Measurements from ENCODE around the gene PC. TPM values are rescaled to one million over a fixed set of nuclear protein-coding genes. Genes with fewer than 3 reads are reported as not detected.
A peak's percentile ranks its signal among the peaks of the same experiment; 100 is the strongest.

The PC gene
- polyA plus RNA-seq, 1 donor, result 18.6 TPM

DNA sequence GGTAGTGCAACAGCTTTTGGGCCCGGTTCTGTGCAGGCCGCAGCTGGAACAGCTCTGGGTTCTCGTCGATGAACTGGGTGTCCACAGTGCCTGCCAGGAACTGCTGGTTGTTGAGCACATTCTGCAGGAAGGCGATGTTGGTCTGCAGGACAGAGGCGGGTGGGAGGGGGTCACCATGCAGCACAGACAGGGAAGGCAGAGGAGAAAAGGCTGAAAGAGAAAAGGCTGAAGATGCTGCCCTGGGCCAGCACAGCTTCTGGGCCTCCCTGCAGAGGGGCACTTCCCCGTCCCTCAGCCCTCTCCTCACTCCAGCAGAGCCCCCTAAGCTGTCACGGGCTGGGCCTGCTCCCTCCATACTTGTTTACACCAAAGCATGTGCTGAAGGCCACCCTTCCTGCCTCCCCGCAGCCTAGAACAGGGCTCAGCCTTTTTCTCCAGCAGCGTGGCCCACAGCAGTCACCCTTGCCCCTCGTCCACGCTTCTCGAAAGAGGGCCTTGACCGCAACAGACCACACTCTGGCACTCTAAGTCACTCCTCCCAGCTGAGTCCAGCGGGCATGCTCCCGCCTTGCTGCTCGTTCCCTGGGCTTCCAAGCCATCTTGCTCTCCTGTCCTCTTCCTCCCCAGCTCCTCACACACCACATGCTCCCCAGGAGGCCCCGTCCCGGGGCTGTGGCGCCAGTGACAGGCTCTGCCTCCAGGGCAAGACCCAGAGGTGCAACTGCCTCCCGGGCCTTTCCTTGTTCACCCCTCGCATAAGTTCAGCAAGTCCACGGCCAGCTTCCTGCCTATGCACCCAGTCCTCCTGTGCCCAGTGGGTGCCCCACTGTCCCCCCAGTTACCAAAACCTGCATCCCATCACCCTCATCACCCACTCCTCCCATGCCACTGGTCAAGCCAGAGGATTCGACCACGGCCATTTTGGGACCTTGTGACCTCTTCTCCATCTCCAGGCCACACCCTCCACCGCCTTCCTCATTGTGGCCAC, 104.6 kb downstream of the PC start:
- DNase-seq (ENCODE audit: low read depth), result no peak

DNA sequence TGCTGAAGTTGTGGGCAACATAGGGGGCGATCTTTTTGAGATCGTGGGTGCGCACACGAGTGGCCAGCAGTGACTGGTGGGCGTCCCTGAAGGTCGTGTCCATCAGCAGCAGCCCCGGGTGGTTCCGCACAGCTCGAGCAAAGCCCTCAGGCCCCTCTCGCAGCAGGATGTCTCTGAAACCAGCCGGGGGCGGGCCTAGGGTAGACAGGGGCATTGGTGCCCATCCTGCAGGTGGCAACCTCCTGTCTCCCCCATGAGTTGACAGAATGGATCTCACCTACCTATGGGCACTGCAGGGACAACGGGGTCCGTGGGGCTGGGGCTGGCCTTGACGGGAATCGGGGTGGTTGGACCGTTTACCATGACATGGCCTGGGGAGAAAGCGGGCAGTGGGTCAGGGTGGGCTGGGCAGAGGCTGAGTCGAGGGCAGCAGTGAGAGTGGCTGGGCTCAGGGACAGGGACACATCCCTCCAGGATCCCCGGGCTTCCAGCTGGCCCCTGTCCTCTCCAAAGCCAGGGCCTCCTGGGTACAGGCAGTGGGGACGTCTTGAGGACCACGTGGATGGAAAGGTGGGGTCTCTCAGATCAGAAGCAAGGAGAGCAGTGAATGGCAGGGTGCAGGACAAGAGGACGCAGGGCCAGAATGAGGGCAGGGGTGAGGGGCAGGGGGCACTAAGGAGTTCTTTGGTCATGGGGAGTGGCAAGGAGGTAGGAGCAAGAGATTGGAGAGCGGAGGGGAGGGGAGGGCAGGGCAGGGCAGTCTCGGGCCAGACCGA, 105.5 kb downstream of the PC start:
- no peak for DNase-seq (ENCODE audit: low read depth)

DNA sequence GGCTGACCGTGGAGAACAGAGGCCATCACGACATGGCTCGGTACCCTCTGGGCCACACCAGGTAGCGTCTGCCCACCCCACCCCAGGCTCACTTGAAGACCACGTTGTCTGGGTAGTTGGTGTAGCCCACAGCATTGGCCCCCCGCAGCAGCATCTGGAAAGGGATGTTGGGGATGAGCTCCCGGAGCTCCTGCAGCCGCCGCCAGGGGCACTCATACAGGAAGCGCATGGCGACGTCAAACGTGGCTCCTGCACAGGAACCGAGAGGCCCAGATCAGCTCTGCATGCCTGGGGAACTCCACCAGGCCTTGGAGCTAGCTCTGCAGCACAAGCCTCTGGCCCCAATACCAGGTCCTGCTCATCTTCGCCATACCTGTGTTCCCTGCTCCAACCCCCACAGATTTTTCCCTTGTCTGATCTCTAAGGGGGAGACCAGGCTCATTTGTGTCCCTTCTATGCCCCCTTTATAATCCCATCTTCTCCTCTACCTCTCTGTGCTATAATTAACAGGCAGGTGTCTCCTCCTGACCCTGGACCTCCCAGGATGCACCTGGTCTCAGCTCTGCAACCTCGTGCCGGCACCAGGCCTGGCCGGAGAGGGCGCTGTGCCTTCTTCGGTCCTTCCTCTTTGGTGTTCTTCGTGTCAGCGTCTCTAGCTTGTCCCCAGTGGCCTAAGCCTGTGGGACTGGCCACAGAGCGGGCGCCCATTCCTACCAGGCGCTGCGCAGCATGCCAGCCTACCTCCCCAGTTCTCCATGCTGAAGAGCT, 106.3 kb downstream of the PC start:
- DNase-seq (ENCODE audit: low read depth), result no peak

DNA sequence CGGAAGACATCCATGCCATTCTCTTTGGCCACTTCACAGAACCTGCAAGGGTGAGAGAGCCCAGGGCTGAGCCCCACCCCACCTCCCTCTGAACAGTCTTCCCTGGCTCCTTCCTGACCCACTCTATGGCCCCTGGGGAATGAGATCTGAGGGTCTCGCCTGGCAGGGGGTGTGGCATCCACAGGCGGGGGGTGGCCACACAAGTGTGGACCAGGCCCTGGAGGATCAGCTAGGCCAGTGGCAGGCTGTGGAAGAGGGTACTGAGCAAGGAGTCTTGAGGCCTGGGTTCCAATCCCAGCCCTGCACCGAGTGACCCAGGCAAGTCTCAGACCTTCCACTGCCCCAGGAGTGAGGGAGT, 107.0 kb downstream of the PC start:
- DNase-seq (ENCODE audit: low read depth), result no peak

DNA sequence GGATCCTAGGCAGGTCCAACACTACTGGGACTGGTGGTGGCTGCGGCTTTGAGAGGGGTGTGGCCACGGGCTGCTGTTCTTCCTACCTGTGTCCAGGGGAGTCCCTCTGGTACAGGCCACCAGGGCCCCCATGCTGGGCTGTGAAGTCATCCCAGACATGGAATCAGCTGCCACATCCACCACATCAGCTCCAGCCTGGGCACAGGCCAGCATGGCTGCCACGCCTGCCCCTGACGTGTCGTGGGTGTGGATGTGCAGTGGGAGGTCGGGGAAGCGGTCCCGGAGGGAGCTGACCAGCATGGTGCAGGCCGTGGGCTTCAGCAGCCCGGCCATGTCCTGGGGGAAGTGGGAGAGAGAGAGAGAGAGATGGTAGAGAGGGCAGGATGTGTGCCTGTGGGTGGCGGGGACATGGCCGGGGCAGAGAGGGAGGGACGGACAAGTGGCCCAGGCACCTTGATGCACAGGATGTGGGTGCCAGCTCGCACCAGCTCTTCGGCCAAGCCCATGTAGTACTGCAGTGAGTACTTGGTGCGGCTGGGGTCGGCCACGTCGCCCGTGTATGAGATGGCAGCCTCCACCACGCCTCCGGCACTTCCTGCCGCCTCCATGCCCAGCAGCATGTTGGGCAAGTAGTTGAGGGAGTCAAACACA, 107.5 kb downstream of the PC start:
- no peak for DNase-seq (ENCODE audit: low read depth)

DNA sequence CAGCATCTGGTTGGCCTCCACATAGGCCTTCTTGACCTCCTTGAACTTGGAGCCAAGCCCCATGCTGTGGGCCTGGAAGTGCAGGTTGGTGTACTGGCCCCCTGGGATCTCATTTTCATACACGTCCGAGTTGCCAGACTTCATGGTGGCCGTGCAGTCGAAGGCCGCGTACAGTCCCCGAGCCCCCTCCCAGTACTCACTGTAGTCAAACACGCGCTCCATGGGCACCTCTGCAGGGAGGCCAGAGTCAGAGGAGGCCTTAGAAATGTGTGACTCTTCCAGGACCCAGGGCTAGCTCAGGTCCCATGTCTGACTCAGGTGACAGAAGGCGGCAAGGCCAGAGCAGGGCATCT, 108.0 kb downstream of the PC start:
- no peak for DNase-seq (ENCODE audit: low read depth)

DNA sequence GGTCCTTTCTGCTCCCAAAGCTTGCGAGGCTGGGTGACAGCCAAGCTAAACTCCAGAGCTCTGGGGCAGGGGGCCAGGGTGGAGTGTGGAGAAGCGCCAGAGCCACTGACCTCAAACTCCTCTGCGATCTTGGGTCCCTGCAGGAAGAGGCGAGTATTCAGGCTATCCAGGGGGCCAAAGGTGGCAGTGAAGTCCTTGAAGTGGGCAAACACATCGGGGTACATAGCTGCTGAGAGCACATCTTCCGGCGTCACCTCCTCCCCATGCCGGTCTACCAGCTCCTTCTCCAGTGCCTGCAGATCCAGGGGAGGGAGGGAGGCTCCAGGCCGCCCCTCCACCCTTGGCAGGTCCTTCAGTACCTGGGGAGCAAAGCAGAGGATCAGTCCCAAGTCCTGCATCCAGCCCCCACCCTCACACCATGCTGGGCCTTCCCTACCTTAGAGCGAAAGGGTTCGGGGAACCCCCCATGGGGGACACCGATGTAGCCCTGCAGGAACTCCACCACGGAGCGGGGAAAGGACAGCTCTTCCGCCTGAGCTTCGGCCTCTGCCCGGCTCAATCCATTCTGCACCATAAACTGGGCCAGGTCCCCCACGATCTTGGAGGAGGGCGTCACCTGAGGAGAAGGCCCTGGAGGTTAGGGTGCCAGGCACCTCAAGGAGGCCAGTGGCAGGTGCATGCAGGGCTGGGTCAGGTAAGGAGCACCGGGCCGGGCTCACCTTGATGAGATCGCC, 108.5 kb downstream of the PC start:
- DNase-seq (ENCODE audit: low read depth), result no peak

DNA sequence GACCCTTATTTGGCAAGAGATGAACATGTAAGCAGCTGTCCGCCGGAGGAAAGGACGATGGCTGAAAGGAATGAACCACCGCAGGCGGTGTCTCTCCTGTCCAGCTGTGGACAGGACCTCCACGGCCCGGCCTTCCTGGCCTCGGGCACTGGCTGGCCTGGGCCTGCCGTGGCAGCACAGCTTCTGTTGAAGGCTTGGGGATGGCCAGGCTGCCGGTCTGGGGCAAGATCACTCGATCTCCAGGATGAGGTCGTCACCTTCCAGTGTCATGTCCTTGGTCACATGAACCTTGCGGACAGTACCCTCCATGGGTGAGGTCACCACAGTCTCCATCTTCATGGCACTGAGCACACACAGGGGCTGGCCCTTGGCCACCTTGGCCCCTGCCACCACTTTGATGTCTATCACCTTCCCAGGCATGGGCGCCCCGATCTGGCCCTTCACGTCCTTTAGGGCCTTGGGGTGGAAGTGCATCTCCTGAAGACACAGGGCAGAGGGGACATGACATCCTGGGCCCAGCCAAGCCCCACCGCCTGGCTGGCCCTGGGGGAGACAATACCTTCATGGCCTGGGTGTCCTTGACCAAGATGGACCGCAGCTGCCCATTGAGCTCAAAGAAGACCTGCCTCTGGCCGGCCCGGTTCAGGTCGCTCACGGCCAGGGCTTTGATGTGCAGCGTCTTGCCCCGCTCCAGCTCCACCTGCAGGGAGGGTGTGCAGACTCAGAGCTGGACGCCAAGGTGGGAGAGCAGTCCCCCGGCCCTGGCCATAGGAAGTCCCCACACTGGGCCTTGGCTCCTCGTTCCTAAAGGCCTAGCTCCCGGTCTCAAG, 109.3 kb downstream of the PC start:
- no peak for DNase-seq (ENCODE audit: low read depth)

DNA sequence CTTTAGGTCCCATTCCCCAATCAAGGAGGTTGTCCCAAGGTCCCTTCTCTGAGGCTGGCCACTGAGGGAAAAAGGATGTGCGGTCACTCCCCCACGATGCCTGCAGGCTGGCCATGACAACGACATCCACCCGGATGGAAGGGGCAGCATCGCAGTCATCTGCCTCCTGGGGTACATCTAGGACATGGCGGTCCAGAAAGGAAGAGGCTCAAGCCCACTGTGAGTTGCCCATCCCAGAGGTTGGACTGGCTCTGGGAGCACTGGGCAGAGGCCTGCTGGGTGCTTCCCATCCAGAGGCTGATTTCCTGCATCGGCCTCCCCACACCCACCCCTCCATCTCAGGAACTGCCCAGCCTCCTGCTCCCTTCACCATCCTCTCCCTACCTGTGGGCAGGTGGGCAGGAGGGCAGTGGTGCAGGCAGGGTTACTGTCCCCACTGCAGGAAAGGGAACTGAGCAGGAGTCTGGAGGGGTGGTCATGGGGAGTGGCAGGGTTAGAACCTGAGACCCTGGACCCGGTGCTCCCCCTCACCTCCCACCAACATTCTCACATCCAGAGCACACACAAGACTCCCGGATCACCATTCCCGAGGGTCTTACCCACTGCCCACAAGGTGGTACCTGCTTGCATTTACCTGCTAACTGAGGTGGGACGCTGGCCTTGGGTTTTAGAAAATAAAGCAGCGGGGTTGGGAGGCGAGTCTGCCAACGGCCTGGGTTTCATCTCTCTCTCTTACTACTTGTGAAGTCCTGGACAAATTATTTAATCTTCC, 110.5 kb downstream of the PC start:
- DNase-seq (ENCODE audit: low read depth), result no peak

DNA sequence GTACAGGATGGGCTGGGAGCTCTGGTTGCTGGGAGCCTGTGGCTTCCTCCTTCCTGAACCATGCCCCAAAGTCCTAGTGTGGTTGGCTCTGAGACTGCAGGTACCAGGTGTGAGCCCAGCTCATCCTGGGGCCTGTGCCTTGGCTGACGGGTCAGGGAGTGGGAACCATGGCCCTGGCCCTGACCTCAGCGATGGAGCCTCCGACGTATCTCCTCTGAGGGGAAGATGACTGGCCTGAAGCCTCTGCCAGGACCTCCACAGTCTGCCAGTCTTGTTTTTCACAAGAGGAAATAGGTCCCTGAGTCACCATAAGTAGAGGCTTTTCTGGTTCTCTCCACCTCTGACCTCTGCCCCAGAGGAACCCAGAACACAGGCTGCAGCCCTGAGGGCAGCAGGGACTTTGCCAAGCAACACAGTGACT, 111.5 kb downstream of the PC start:
- DNase-seq (ENCODE audit: low read depth), result no peak

DNA sequence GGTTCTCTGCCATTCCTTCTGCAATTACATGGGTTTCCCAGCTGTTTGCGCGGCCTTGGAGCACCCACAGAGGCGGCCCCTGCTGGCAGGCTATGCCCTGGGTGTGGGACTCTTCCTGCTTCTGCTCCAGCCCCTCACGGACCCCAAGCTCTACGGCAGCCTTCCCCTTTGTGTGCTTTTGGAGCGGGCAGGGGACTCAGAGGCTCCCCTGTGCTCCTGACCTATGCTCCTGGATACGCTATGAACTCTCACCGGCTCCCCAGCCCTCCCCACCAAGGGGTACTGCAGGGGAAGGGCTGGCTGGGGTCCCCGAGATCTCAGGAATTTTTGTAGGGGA, 112.3 kb downstream of the PC start:
- no peak for DNase-seq (ENCODE audit: low read depth)

DNA sequence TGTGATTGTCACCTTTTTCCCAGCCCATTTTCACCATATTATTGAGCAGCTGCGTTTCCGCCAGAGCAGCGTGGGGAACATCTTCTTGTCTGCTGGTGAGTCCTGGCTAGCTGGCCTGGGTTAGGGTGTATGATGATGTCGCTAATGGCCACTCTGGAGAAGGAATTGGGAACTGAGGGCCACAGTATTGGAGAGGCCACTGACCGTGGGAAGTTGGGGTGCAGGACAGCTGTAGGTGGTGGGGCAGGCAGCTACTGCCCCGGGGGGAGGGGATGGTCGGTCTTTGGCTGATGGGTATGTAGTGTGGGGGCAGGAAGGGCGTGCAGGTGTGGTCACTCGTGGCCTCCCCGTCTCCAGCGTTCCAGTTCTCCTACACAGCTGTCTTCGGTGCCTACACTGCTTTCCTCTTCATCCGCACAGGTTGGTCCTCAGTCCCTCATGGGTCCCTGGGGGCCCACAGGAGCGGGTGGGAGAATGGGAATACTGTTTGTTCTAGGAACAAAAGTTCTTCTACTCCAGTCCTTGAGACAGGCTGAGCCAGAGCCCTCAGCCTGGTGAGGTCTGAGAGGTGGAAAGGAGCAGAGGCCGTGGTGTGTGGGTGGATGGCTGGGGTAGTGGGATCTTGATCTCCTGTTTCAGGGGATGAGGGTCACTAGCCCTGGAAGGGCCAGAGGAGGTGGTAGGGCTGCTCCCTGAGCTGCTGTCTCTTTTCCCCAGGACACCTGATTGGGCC, 112.9 kb downstream of the PC start:
- no peak for DNase-seq (ENCODE audit: low read depth)

DNA sequence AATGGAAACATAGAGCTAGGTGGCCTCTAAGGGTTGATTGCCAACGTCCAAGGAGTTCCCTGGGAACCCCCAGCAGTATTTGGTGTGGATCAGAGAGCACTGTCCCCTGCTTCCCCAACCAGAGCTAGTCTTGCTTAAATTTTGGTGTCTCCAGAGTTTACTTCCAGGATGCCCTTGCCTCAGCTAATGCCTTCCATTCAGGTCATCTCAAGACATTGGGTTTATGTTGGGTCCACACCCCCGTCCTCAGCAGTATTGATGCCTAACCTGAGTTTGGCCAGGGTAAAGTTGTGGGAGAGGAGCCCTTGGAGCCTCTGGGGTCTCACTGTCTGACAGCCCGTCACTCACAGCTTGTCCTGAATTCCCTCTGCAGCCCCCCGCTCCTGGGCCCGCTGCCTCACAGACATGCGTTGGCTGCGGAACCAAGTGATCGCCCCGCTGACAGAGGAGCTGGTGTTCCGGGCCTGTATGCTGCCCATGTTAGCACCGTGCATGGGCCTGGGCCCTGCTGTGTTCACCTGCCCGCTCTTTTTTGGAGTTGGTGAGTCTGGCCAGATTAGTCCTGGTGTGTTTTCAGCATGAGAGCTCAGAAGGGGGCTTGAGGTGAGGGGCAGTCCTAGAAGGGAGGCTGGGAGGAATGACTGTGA, 113.6 kb downstream of the PC start:
- DNase-seq (ENCODE audit: low read depth), result no peak

DNA sequence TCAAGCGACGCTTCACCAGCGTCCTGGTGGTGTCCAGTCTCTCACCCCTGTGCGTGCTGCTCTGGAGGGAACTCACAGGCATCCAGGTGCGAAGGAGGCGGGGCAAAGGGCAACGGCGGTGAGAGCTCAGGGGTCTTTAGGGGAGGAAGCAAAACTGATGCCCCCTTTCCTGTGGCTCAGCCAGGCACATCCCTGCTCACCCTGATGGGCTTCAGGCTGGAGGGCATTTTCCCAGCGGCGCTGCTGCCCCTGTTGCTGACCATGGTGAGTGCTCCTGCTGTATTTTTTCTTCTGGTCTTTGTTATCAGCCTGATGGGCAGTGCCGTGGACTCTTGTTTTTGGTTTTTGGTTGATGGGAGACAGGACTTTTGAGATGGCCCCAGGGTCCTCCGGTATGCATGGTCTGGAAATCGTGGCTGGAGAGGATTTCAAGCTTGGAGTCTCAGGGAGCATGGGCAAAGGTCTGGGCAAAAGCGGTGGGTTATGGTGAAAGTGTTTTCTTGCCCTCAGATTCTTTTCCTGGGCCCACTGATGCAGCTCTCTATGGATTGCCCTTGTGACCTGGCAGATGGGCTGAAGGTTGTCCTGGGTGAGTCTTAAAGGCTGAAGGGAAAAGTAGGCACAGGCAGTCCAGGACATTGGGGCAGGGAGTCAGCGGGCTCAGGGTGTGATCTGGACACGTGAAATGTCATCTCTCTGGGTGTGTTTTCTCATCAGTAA, 114.2 kb downstream of the PC start:
- no peak for DNase-seq (ENCODE audit: low read depth)

DNA sequence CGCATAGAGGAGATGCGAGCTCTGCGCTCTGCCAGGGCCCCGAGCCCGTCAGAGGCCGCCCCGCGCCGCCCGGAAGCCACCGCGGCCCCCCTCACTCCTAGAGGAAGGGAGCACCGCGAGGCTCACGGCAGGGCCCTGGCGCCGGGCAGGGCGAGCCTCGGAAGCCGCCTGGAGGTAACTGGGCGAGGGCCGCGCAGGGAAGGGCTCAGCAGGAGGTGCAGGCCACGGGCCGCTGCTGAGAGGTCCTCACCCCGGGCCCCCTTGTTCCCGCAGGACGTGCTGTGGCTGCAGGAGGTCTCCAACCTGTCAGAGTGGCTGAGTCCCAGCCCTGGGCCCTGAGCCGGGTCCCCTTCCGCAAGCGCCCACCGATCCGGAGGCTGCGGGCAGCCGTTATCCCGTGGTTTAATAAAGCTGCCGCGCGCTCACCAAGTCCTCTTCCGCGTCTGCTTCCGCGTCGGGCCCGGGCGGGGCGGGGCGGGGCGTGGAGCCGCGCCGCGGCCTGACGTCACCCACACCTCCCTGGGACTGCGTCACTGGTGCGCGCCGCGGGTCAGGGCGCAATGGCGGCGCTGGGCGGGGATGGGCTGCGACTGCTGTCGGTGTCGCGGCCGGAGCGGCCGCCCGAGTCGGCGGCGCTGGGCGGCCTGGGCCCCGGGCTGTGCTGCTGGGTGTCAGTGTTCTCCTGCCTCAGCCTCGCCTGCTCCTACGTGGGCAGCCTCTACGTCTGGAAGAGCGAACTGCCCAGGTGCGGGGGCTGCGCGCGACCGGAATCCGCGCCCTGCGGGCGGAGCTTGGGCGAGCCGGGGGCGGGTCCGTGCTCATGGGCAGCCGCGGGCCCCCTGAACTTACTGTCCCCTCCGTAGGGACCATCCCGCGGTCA, 115.0 kb downstream of the PC start, which contains the start of gene RCE1:
Gene RCE1 (plus strand): TSS at position 546 of the 880 bp plus-strand sequence. CDS start 15 bp downstream, at position 561.
- peak; percentile 71 for DNase-seq (ENCODE audit: low read depth)

DNA sequence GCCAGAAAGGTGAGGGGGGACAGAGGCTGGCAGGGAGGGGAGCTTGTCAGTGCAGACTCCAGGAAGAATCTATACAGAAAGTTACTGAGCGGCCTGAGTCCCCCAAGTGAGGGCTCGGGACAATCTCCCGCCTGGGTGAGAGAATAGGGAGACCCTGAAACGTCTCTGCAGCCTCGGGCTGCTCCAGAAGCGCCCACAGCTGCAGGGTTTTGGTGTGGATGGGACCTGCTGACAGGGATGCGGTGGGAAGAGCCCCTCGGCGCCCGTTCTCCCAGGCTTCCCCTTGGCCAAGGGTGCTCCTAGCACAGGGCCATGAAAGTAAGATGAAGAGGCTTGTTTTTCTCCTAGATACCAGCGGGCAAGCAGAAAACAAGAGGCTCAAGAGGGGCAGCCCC, 115.7 kb downstream of the PC start:
- no peak for DNase-seq (ENCODE audit: low read depth)

Measured in forelimb muscle (tissue), 1 donor.